Measurements from ENCODE around the gene HOXA4.
A peak's percentile ranks its signal among the peaks of the same experiment; 100 is the strongest.

Gene HOXA4

DNA sequence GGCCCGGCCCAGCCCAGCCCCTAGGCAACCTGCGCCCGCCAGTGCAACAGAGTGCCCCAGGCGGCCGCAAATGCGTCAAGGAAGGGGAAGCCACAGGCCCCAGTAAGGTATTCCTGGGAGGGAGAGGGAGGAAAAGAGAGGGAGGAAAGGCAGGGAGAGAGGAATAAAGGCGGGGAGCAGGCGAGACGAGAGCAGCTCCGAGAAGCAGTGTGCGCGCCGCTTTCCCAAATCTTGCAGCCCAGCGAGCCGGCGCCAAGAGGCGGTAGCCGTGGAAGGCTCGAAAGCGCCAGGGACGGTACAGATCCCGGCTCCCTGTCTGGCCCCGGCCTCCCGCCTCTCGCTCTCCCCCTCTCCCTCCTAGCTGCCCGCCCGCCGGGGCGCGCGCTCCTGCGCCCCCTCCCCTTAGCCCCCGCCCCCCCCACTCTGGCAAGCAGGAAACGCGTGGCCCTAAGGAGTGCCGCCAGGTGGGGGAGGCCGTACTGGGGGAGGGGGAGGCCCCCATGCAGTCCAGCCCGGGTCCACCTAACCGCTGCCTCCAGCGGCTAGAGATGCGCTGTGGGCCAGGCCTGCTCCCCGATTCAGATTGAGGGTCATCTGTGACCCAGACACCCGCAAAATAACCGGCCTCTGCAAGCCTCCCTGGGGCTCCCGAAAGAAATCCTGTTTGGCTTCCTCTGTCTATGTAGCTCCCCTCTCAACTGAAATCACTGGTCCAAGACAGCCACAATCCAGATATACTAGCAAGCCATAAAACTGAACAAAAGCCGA, 39.3 kb upstream of the HOXA4 start:
- DNase-seq (ENCODE audit: low read depth in 2 of 2): no peak

DNA sequence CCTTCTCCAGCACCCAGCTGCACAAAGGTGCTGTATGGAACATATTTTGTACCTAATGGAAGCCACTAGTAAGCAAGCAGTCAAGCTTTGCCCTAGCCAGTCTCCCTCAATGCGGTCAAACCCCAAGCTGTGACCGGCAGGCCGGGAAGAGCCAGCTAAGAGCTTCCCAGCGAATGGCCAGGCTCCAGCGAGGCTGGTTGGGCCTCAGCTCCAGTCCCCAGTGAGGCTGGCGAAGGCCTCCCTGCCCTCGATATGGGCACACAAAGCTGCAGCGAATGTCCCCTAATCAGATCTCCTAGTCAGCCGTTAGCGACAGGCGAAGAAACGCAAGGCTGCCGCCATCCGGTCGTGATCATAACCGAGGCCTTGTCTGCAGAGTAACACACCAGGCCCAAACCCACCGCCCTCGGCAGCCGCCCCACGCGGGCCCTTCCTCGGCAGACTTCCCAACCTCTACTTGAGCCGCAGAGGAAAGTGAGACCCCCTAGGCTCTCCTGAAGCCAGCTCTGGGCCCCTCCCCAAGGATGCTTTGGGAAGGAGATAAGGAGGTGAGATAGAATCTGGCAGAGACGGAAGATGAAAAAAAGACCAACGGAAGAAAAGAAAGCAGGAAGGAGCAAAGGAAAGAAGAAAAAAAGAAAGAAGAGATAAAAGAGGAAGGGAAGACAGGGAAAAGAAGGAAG, 37.8 kb upstream of the HOXA4 start:
- DNase-seq (ENCODE audit: low read depth in 2 of 2): no peak

- no peak for DNase-seq (ENCODE audit: low read depth in 2 of 2)
Measured at GRCh38 chr7:27167916-27168264, 37.3 kb upstream of the HOXA4 start.

DNA sequence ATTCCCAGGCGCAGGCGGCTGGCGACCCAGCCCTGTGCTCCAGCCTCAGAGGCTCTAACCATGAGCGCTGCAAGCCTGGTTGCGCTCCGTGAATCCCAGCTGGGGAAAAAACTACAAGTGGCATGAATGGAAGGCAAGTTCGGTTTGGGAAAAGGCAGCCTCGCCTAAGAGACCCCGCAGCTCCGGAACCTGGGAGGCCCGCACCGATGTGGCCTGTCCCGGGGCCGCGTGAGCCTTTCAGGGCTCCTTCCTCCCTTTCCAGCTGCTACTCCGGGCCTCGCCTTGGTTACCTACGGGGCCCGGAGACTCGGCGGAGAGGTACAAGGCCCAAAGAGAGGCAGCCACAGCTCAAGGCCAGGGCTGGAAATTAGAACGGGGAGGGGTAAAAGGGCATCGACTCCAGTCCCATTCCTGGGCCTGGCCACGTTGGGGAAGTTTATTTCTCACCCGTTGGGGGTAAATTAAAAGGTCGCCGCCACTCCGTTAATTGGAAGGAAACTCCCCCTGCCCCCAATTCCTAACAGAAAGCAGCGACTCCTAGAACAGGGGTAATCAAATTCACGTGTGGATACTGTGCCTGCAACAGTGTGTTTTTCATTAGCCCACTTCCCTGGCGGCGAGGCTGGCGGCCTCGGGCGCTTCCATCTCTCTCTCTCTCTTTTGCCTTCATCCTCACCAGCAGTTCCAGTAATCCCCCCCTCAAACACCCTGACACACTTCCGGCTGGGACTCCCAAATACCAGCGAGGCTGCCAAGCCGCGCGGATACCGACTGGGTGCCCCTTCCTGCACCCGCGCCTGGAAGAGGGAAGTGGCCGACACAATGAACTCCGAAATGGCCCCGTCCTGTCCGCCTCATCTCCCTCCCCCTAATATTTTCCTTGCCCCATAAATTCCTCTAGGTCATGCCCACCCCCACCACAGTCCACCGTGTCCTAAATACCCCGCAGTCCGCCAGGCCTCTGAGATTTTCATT, 36.3 kb upstream of the HOXA4 start:
- DNase-seq (ENCODE audit: low read depth in 2 of 2): no peak

- DNase-seq (ENCODE audit: low read depth in 2 of 2): no peak
Measured at GRCh38 chr7:27165996-27166530, 35.5 kb upstream of the HOXA4 start.

- no peak for DNase-seq (ENCODE audit: low read depth in 2 of 2)
Measured at GRCh38 chr7:27165089-27165995, 34.8 kb upstream of the HOXA4 start, which contains the start of gene HOXA9. HOXA9 (minus strand) TSS chr7:27165537; CDS start chr7:27165457, 80 bp downstream.

- no peak for DNase-seq (ENCODE audit: low read depth in 2 of 2)
Measured at GRCh38 chr7:27164367-27165088, 34.0 kb upstream of the HOXA4 start.

- DNase-seq (ENCODE audit: low read depth in 2 of 2): no peak
Measured at GRCh38 chr7:27164045-27164366, 33.4 kb upstream of the HOXA4 start.

DNA sequence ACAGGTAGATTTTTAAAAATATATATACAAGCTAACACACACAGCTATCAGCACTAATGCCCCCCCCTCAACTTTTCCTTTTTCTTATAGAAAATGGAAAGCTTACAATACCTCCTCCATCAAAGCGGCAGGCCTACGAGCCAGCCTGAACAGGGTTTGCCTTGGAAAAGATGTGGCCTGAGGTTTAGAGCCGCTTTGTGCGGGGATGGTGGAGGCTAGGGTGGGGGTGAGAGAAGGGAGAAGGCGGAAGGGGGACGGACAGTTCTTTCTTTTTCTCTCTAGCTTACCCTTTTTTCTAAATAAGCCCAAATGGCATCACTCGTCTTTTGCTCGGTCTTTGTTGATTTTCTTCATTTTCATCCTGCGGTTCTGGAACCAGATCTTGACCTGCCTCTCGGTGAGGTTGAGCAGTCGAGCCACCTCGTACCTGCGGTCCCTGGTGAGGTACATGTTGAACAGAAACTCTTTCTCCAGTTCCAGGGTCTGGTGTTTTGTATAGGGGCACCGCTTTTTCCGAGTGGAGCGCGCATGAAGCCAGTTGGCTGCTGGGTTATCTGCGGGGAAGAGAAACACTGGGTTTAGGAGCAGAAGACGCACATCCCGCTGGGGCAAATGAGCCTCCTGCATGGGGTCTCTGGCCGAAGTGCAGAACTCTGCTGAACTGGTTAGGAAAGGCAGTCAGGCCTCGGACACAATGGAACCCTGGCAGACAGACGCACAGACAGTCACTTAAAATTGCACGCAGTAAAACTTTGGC, 32.9 kb upstream of the HOXA4 start:
- DNase-seq (ENCODE audit: low read depth in 2 of 2): no peak

GRCh38 chr7:27162561-27163287, 32.2 kb upstream of the HOXA4 start:
- no peak for DNase-seq (ENCODE audit: low read depth in 2 of 2)

DNA sequence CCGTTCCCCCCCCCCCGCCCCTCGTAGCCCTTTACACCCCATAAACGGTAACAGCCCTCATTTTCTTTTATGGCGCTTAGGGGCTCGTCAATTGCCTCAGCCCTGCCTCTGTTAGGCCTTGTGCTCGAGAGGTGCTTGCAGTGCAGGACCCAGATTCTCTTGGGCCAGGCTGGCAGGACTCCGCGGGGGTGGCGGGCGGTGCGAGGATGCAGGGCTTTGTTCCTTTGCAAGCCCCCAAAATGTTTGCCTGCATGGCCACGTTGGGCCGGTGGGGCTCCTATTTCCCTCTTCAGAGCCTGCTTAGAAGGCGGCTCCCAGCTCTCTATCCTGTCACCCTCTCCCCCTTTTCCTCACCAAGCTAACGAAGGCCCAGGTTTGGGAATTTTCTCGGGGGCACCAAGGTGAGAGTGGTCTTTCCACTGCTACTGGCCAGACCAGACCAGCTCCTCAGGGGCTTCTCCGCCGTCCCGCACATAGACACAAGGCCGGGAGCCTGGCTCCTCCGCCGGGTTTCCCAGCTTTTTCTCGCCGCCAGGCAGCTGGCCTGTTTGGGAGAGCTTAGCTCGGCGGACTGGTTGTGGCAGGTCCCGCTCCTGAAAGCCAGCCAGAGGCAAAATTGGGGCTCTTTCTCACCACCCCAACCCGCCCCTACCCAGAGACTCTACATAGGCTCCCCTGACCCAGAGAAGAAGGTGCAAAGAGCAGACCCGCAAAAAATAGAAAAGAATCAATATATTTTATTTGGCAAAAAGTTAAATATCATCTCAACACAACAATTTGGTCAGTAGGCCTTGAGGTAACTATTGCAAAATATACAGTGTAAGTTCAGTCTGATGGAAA, 31.4 kb upstream of the HOXA4 start:
- no peak for DNase-seq (ENCODE audit: low read depth in 2 of 2)

DNA sequence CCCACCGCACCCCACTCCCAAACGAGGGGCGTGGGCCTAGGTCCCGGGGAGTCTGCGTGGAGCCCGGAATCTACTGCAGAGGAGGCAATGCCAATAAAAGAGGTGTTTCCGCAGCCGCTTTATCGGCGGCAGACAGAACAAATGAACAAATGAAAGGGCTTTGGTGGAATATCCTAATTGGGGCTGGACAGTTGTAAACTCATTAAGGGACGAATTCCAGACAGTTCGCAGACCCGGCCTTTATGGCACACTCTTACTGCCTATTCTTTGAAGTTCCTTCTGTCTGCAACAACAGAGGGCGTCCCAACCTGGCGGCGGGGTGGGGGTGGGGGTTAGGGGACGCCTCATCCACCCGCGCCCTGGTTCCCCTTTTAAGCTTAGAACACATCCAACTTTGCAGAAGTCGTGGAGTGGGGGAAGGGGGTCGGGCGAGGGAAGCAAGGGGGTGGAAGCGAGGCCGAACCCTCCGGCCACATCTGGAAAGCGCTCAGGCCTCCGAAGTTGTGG, 30.7 kb upstream of the HOXA4 start:
- DNase-seq (ENCODE audit: low read depth in 2 of 2): no peak

DNA sequence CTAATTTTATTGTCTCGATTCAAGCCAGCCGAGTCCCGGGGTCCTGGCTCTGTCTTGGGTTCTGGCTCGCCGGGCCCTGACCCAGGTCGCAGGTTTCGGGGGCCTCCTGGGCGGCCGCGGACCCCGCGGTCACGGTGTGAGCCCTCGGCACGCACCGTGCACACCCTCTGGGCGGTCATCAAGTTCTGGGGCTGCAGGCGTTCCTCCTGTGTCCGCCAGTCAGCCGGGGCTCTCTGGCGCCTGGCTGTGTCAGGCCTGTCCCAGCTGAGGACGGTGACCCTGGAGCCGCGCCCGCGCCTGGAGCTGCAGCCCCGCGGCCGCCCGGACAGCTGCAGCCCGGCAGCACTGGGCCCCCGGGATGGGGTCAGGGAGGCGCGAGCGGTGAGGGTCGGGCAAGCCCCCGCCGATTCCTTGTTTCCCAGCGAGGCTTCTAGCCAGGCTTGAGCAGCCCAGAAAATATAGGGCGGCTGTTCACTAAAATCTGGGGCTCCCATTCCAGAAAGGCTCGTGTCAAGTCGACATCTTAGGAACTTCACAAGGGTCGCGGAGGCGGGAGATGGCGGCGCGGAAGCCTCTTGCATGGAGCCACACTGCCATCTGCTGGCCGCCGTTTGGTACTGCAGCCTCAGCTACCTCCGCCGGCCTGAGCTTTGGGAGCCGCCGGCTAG, 30.1 kb upstream of the HOXA4 start:
- peak; percentile 77 to 86 for DNase-seq (ENCODE audit: low read depth in 2 of 2)

GRCh38 chr7:27160145-27160545, 29.6 kb upstream of the HOXA4 start:
- no peak for DNase-seq (ENCODE audit: low read depth in 2 of 2)

- DNase-seq (ENCODE audit: low read depth in 2 of 2): no peak
Measured at GRCh38 chr7:27159266-27160144, 28.9 kb upstream of the HOXA4 start.
